Stimulated activated CD4-positive, alpha-beta T cell treated with anti-CD3 and anti-CD28 coated beads, Interleukin-15, amount 100 ng/mL, for 24 hours (primary cell): ENCODE results near the gene MOGAT2.
"Not testable (repeated sequence)": the region's sequence is repeated elsewhere in the genome, so short reads cannot be mapped to it uniquely, and the experiment has no call there.

Experiments used
- DNase-seq: peaks from one replicate; pipeline ENCODE4 v3.0.0-alpha.2; 2020

The MOGAT2 gene

DNA sequence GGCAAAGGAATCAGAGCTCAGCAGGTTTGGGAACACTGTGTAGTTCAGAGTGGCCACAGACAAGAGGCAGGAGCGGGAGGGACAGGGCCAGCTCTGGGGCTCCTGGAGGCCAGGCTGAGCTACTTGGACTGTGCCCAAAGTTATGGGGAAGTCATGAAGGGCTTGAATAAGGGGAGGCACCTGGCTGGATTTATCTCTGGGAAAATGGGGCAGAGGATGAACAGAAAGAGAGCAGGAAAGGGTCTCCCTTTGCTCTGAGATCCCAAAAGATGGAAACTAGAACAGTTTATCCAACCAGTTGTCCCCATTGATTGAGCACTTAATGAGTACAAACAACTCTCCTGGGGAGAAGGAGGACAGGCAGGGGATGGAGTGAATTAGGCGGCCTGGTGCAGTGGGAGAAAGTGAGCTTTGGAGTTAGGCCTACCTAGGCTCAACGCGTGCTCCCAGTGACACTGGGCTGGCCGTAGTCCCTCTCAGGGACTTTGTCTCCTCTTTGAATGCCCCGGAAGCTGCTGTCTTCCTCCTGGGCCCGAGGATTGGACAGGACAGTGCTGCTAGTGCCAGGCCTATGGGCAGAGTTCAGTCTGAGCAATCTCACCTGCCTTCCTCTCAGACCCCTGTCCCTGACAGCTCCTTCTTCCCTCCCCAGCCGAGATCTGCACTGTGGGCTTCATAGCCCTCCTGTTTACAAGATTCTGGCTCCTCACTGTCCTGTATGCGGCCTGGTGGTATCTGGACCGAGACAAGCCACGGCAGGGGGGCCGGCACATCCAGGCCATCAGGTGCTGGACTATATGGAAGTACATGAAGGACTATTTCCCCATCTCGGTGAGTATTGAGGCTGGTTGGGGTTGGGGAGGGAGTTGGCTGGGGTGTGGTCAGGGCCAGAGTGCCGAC, 2.0 kb downstream of the MOGAT2 start:
- DNase-seq, result no peak

DNA sequence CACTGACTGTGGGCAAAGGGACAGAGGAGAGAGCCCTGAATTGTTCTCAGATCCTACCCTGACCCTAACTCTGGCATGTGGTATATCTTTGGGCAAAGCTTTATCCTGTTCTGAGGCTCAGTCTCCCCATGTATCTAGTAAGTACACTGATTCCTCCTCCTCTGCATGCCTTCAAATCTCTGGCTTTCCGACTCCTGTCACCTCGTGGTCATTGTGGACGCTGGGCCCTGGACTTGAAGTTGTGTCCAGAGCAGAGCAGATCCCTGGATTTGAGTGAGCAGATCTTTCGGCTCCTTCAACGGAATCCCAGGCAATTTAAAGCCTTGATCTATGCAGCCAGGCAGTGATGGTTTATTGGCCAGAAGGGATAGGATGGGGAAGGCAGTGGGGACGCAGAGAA, 3.0 kb downstream of the MOGAT2 start:
- no peak for DNase-seq

- DNase-seq, result no peak
Measured at GRCh38 chr11:75721852-75722668, 4.4 kb downstream of the MOGAT2 start.

DNA sequence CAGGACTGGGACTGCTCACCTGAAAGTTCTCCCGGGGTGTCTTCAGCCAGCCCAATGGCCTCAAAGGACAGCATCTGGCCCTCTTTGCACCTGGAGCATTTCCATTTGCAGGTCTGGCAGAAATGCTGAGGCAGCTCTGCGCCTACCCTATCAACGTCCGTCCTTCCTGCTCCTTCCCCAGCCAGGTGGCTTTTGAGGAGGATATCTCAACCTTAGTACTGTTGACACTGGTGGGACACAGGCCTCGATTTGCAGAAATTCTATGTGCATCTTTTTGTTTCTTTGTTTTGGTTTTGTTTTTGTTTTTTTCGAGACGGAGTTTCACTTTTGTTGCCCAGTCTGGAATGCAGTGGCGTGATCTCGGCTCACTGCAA, 5.0 kb downstream of the MOGAT2 start:
- DNase-seq, result no peak

DNA sequence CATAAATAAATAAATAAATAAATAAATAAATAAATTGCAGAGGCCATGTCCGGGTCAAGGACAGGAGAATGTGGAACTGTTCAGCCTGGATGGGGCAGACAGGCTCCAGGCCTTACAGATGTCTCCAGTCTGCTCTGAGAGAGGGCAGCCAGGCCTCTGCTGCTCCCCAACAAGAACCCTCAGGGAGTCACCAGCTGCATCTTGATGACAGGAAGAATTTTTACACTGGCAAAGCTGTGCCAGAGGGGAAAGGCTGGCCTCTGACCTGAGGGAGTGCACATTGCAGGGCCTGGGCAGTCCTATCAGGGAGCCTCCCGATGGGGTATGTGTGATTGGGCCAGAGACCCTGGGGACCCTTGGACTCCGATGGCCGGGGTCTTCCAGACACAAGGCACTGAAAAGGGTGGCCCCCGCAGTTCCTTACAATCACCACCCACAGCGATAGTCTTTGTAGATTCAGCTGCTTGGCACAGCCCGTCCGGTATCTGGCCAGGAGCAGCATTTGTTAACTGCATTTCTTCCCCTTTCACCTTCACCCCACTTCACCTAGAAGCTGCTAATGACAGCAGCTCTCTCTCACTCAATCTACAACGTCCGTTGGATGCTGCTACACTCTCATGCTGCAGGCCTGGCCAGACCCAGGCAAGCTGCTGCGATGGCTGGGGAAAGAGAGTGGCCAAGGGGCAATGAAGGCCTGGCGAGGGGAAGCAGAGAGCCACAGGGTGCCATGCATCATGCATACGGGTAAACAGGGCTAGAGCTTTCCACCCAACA, 8.1 kb downstream of the MOGAT2 start:
- no peak for DNase-seq

DNA sequence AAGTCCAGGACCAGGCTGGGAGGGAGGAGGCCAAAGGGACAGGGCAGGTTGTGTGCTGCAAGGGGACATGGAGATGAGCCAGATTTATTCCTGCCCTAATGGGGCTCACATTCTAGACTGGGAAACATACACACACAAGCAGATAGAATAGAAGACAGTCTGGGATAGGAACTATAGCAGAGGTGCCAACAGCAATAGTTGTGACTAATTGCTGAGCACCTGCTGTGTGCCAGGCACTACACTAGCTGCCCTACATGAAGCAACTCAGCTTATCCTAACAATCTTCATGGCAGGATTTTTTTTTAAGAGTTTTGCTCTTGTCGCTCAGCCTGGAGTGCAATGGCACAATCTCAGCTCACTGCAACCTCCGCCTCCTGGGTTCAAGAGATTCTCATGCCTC, 11.4 kb downstream of the MOGAT2 start:
- DNase-seq, result no peak

GRCh38 chr11:75731095-75731494, 13.5 kb downstream of the MOGAT2 start:
- DNase-seq, result no peak

GRCh38 chr11:75733071-75733430, 15.4 kb downstream of the MOGAT2 start:
- no peak for DNase-seq

GRCh38 chr11:75733431-75734107, 15.9 kb downstream of the MOGAT2 start:
- no peak for DNase-seq

GRCh38 chr11:75734491-75735180, 17.0 kb downstream of the MOGAT2 start:
- DNase-seq, result no peak

- no peak for DNase-seq
Measured at GRCh38 chr11:75735181-75735845, 17.7 kb downstream of the MOGAT2 start.

- no peak for DNase-seq
Measured at GRCh38 chr11:75737314-75737713, 19.7 kb downstream of the MOGAT2 start.

DNA sequence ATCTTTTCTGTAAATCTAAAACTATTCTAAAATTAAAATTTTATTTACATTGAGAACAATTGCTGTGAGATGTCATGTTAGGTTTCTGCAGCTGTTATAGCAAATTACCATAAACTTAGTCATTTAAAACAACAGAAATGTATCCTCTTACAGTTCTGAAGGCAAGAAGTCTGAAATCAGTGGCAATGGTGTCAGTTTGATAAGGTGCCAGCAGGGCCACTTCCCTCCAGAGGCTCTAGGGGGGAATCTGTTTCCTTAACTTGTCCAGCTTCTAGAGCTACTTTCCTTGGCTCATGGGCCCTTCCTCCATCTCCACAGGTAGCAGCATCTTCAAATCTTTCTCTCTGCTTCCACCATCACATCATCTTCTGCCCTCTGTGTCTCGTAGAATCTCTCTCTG, 23.0 kb downstream of the MOGAT2 start:
- DNase-seq, result no peak

DNA sequence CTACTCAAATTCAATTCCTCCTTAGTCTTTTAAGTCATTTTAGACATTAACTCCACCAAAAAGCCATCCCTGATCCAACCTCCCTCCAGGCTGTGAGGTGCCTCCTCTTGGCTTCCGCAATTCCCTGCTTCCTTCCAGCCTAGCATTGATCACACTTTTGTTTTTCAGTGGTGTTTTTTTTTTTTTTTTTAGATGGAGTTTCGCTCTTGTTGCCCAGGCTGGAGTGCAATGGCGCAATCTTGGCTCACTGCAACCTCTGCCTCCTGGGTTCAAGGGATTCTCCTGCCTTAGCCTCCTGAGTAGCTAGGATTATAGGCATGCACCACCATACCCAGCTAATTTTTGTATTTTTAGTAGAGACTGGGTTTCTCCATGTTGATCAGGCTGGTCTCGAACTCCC, 25.5 kb downstream of the MOGAT2 start:
- not testable (repeated sequence) for DNase-seq

DNA sequence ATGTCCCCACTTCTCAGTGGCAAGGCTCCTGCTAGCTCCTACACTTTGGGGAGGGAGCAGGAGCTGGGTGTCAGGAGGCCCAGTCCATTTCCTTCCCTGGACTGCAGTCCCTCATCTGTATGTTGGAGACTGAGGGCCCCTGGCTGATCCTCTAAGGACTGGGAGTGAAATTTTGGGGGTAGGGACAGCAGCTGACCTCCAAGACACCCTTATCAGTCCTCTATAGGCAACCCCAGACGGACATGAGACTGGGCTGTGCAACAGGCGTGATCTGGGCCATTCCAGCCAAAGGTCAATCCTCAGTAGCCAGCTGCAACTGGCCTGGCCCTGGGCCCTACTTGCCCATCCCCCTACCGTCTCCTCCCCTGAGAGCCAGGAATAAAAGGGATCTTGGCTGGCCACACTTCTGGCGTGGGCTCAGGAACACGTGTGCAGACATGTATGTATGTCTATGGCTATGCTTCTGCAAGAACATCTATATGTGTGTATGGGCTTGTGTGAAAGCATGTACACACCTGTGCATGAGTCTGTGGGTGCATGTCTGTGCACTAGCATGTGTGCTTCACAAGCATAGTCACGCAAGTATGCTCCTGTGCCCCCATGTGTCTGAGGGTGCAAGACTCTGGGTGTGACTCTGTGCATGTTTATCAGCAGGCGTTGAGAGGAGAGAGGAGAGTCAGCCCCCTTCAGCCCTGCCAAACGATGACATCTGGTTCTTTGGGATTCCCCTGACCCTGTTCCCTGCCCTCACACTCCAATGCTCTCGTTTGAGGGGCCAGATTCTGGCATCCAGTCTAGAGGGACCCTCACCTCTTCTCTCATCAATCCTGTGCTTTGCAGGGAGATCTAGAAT, 26.3 kb downstream of the MOGAT2 start:
- no peak for DNase-seq

DNA sequence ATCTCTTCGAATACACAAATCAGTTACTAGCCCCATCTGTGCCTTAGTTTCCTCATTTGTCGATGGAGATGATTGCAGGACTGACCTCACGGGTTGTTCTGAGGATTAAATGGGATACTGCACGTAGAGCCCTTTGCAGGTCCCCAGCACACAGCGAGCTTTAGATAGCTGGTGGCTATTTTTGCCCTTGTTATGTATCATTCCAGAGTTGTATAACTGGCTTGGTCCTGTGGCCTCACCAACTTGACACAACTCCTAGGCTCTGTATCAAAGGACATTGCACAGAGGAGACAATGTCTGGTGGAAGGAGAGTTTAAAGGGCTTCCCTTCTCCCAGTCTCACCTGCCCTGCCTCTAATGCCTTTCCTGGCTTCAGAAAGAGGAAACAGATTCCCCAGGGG, 28.2 kb downstream of the MOGAT2 start:
- no peak for DNase-seq

DNA sequence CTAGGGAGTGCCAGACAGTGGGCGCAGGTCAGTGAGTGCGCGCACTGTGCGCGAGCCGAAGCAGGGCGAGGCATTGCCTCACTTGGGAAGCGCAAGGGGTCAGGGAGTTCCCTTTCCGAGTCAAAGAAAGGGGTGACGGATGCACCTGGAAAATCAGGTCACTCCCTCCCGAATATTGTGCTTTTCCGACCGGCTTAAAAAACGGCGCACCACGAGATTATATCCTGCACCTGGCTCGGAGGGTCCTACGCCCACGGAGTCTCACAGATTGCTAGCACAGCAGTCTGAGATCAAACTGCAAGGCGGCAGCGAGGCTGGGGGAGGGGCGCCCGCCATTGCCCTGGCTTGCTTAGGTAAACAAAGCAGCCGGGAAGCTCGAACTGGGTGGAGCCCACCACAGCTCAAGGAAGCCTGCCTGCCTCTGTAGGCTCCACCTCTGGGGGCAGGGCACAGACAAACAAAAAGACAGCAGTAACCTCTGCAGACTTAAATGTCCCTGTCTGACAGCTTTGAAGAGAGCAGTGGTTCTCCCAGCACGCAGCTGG, 31.2 kb downstream of the MOGAT2 start:
- DNase-seq, result not testable (repeated sequence)

GRCh38 chr11:75754933-75755332, 37.3 kb downstream of the MOGAT2 start:
- DNase-seq, result not testable (repeated sequence)

DNA sequence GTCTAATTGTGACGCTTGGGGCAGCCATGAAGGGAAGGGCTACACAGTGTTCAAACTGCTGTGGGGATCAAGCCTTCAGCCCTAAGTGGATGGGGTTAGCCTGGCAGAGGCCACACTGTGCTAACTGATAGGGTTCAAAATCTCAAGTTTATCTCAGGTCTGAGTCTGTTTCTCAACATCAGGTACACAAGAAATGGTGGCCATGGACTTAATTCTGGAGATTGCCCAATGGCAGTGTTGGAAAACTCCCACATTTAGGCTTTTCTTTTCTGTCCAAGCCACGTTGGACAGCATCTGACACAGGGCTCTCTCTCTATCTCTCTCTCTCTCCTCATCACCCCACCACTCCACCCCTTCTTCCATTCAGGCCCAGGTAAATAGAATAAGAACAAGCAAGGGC, 40.0 kb downstream of the MOGAT2 start:
- DNase-seq, result no peak

- DNase-seq, result no peak
Measured at GRCh38 chr11:75759832-75760231, 42.2 kb downstream of the MOGAT2 start.
